ENCODE data around the gene BEND3. TPM values are rescaled to one million over a fixed set of nuclear protein-coding genes. Genes with fewer than 3 reads are reported as not detected.

Gene BEND3
- total and polyA plus RNA-seq, 9 of the 15 experiments (the other 6 are each of a cell fraction or from before 2014, with no cell fraction given) = 0.64 to 8.4 (median 3.3) TPM

DNA sequence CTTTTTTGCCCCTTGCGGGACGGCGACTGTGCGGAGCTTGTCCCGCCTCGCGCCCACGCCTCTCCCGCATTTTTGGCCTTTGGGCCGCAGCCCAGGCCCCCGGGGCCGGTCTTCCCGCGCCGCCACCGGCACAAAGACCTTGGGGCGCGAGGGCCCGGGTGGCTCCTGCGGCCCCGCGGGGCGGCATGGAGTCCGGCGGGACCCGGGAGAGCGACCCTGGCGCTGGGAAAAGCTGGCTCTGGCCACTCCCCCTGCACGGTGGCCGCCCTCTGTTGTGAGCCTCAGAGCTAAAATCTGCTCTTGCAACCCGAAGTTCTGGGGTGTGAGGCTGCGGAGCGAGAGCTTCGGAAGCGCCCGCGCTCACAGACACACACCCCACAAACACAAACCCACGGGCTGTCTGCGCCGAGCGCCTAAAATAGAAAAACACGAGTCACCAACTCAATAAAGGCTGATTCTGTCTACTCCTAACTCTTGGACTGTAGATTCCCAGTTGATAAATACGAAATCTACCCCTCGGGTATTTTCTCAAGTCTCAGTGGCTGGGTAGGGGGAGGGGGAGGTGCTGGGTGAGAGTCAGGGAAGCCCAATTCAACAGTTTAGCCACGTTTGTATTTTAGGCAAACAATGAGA is 496 bp upstream of the BEND3 start (continued):
- TF ChIP-seq, protein P1, sequence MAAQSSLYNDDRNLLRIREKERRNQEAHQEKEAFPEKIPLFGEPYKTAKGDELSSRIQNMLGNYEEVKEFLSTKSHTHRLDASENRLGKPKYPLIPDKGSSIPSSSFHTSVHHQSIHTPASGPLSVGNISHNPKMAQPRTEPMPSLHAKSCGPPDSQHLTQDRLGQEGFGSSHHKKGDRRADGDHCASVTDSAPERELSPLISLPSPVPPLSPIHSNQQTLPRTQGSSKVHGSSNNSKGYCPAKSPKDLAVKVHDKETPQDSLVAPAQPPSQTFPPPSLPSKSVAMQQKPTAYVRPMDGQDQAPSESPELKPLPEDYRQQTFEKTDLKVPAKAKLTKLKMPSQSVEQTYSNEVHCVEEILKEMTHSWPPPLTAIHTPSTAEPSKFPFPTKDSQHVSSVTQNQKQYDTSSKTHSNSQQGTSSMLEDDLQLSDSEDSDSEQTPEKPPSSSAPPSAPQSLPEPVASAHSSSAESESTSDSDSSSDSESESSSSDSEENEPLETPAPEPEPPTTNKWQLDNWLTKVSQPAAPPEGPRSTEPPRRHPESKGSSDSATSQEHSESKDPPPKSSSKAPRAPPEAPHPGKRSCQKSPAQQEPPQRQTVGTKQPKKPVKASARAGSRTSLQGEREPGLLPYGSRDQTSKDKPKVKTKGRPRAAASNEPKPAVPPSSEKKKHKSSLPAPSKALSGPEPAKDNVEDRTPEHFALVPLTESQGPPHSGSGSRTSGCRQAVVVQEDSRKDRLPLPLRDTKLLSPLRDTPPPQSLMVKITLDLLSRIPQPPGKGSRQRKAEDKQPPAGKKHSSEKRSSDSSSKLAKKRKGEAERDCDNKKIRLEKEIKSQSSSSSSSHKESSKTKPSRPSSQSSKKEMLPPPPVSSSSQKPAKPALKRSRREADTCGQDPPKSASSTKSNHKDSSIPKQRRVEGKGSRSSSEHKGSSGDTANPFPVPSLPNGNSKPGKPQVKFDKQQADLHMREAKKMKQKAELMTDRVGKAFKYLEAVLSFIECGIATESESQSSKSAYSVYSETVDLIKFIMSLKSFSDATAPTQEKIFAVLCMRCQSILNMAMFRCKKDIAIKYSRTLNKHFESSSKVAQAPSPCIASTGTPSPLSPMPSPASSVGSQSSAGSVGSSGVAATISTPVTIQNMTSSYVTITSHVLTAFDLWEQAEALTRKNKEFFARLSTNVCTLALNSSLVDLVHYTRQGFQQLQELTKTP (IDR thresholded peaks at IDR 0.05; ENCODE audit: low read depth in 1 of 2, partially characterized antibody in 2 of 2) = peak in 1 of 2 experiments; percentile 69
- peak; percentile 19; the same call in 1 of the 2 replicates for TF ChIP-seq CREM (IDR thresholded peaks at IDR 0.05; ENCODE audit: low read depth)
- TF ChIP-seq, protein P2, sequence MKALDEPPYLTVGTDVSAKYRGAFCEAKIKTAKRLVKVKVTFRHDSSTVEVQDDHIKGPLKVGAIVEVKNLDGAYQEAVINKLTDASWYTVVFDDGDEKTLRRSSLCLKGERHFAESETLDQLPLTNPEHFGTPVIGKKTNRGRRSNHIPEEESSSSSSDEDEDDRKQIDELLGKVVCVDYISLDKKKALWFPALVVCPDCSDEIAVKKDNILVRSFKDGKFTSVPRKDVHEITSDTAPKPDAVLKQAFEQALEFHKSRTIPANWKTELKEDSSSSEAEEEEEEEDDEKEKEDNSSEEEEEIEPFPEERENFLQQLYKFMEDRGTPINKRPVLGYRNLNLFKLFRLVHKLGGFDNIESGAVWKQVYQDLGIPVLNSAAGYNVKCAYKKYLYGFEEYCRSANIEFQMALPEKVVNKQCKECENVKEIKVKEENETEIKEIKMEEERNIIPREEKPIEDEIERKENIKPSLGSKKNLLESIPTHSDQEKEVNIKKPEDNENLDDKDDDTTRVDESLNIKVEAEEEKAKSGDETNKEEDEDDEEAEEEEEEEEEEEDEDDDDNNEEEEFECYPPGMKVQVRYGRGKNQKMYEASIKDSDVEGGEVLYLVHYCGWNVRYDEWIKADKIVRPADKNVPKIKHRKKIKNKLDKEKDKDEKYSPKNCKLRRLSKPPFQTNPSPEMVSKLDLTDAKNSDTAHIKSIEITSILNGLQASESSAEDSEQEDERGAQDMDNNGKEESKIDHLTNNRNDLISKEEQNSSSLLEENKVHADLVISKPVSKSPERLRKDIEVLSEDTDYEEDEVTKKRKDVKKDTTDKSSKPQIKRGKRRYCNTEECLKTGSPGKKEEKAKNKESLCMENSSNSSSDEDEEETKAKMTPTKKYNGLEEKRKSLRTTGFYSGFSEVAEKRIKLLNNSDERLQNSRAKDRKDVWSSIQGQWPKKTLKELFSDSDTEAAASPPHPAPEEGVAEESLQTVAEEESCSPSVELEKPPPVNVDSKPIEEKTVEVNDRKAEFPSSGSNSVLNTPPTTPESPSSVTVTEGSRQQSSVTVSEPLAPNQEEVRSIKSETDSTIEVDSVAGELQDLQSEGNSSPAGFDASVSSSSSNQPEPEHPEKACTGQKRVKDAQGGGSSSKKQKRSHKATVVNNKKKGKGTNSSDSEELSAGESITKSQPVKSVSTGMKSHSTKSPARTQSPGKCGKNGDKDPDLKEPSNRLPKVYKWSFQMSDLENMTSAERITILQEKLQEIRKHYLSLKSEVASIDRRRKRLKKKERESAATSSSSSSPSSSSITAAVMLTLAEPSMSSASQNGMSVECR (CRISPR knock-in tag; IDR thresholded peaks at IDR 0.05) = 0 out of 2 replicates have a peak, but pooled peaks have one; percentile 22
- TF ChIP-seq, protein P3, sequence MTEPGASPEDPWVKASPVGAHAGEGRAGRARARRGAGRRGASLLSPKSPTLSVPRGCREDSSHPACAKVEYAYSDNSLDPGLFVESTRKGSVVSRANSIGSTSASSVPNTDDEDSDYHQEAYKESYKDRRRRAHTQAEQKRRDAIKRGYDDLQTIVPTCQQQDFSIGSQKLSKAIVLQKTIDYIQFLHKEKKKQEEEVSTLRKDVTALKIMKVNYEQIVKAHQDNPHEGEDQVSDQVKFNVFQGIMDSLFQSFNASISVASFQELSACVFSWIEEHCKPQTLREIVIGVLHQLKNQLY (CRISPR knock-in tag; conservative IDR thresholded peaks at IDR 0.05) = no peak
- peak; percentile 60; the same call in 1 of the 2 replicates for TF ChIP-seq EP400 (IDR thresholded peaks at IDR 0.05)
- TF ChIP-seq FOXK2 (conservative IDR thresholded peaks at IDR 0.05 in 1 of 2, IDR thresholded peaks at IDR 0.05 in 1 of 2; ENCODE audit: low read depth in 2 of 2) = 0 out of 4 replicates have a peak, but pooled peaks of 1 of the 2 experiments have one; percentile 17
- no peak for TF ChIP-seq ETV6 (IDR thresholded peaks at IDR 0.05; ENCODE audit: borderline replicate concordance in 1 of 2, low read depth in 2 of 2, low read length in 1 of 2)
- no peak for TF ChIP-seq ETV6 (CRISPR knock-in tag; IDR thresholded peaks at IDR 0.05; ENCODE audit: borderline replicate concordance)
- no peak for TF ChIP-seq GATAD2A (IDR thresholded peaks at IDR 0.05)
- no peak for TF ChIP-seq FOXA3 (CRISPR knock-in tag; conservative IDR thresholded peaks at IDR 0.05 in 1 of 2, IDR thresholded peaks at IDR 0.05 in 1 of 2)
- TF ChIP-seq, protein P4, sequence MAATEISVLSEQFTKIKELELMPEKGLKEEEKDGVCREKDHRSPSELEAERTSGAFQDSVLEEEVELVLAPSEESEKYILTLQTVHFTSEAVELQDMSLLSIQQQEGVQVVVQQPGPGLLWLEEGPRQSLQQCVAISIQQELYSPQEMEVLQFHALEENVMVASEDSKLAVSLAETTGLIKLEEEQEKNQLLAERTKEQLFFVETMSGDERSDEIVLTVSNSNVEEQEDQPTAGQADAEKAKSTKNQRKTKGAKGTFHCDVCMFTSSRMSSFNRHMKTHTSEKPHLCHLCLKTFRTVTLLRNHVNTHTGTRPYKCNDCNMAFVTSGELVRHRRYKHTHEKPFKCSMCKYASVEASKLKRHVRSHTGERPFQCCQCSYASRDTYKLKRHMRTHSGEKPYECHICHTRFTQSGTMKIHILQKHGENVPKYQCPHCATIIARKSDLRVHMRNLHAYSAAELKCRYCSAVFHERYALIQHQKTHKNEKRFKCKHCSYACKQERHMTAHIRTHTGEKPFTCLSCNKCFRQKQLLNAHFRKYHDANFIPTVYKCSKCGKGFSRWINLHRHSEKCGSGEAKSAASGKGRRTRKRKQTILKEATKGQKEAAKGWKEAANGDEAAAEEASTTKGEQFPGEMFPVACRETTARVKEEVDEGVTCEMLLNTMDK (IDR thresholded peaks at IDR 0.05; ENCODE audit: borderline replicate concordance, insufficient read depth, low read depth, low read length, poor library complexity, severe bottlenecking) = no peak
- no peak for TF ChIP-seq SMARCA4 (IDR thresholded peaks at IDR 0.05)
- no peak for TF ChIP-seq NUFIP1 (IDR thresholded peaks at IDR 0.05; ENCODE audit: partially characterized antibody)
- 0 out of 2 replicates have a peak, but pooled peaks have one; percentile 24 for TF ChIP-seq FOXK1 (CRISPR knock-in tag; IDR thresholded peaks at IDR 0.05; ENCODE audit: borderline replicate concordance)
- 0 out of 2 replicates have a peak, but pooled peaks have one; percentile 43 for TF ChIP-seq KLF13 (tag; IDR thresholded peaks at IDR 0.05; ENCODE audit: borderline replicate concordance, low read depth)
